HCT116 (cell line): ENCODE data around the gene UBE2D1. TPM values are rescaled to one million over a fixed set of nuclear protein-coding genes. Genes with fewer than 3 reads are reported as not detected.

Source experiments
- ATAC-seq: fragments of 200-7000 bp; cut with Tn5 transposase; 2 replicates; pipeline ENCODE4 v1.9.1; 2020; ENCODE audit warnings: mild to moderate bottlenecking, moderate library complexity
- BruUV-seq: library from RNA; stranded (reverse); fragments of 400-500 nt; replicated peaks from 2 replicates; lab custom pipeline; 2021; lab: Mats Ljungman, UMichigan
- CTCF ChIA-PET: fragments of 300-600 bp; sonication (Branson Sonifier 250); formaldehyde crosslinking; loops from one replicate; lab custom pipeline; 2021; ENCODE audit warnings: antibody characterized with exemption; lab: Charles Lee
- POLR2A ChIA-PET: fragments of 300-600, 350-600 bp; sonication (Branson Sonifier 250); formaldehyde crosslinking; loops from one replicate; lab custom pipeline; 2021; ENCODE audit warnings: antibody characterized with exemption; lab: Charles Lee
- RAD21 ChIA-PET, 2 experiments: fragments of 300-600 bp; sonication (Branson Sonifier 250); formaldehyde crosslinking; loops; one replicate each; lab custom pipeline; 2023; ENCODE audit warnings: low total read pairs in 2 of 2; ENCODE audit not compliant: uncharacterized antibody in 2 of 2, unreplicated experiment in 2 of 2, low non-redundant PET in 1 of 2; lab: Charles Lee
- DNase-seq: peaks from one replicate; pipeline ENCODE4 v3.0.0-alpha.2; 2010; ENCODE audit warnings: low read depth, low spot score
- H2AFZ ChIP-seq: fragments of 200-600 bp; shearing (Covaris generic), sonication (generic); 2 replicates; pipeline ENCODE4 v1.6.1; 2017; ENCODE audit warnings: low read depth, mixed run types, mixed read lengths, antibody characterized with exemption, low read length; ENCODE audit not compliant: poor library complexity, severe bottlenecking
- H3K27ac ChIP-seq: 2 replicates; pipeline ENCODE4 v1.5.1; 2012; ENCODE audit warnings: low read depth, low read length
- H3K27me3 ChIP-seq: fragments of 200-600 bp; sonication (generic); 2 replicates; pipeline ENCODE4 v1.6.1; 2016; ENCODE audit warnings: mixed run types, low read length, mixed read lengths; ENCODE audit not compliant: insufficient read depth
- H3K36me3 ChIP-seq, 2 experiments: fragments of 200-500 bp in 1 of 2; fragments of 200-600 bp in 1 of 2; sonication (Bioruptor generic) in 1 of 2; sonication (generic) in 1 of 2; 2 replicates each; pipeline versions ENCODE4 v1.5.1 to v1.6.1; 2014 to 2016; ENCODE audit warnings: low read length in 2 of 2, inconsistent platforms in 1 of 2, mixed read lengths in 1 of 2, mixed run types in 1 of 2; ENCODE audit not compliant: insufficient read depth in 2 of 2, control insufficient read depth in 1 of 2
- H3K4me1 ChIP-seq, 2 experiments: fragments of 200-600 bp in 1 of 2; sonication (generic) in 1 of 2; 2 replicates each; pipeline versions ENCODE4 v1.5.1 to v1.6.1; 2012 to 2017; ENCODE audit warnings: low read length in 2 of 2, inconsistent platforms in 1 of 2, mild to moderate bottlenecking in 1 of 2, mixed read lengths in 1 of 2, mixed run types in 1 of 2, moderate library complexity in 1 of 2; ENCODE audit not compliant: insufficient read depth in 2 of 2, control insufficient read depth in 1 of 2
- H3K4me2 ChIP-seq: fragments of 200-600 bp; sonication (generic); 2 replicates; pipeline ENCODE4 v1.6.1; 2017; ENCODE audit warnings: mixed run types, low read length, mixed read lengths
- H3K4me3 ChIP-seq, 2 experiments: fragments of 200-600 bp in 1 of 2; sonication (generic) in 1 of 2; replicated peaks in 1 of 2; 2 replicates each; pipeline ENCODE4 v1.5.1; 2011 to 2016; ENCODE audit warnings: low read length in 2 of 2, control low read depth in 1 of 2, low read depth in 1 of 2, mild to moderate bottlenecking in 1 of 2, mixed read lengths in 1 of 2, mixed run types in 1 of 2
- H3K79me2 ChIP-seq: fragments of 200-600 bp; sonication (generic); 2 replicates; pipeline ENCODE4 v1.6.1; 2017; ENCODE audit warnings: mild to moderate bottlenecking, mixed run types, low read length, moderate library complexity, mixed read lengths; ENCODE audit not compliant: insufficient read depth
- H3K9ac ChIP-seq: fragments of 200-600 bp; sonication (generic); 2 replicates; pipeline ENCODE4 v1.6.1; 2016; ENCODE audit warnings: low read length, mixed read lengths
- H3K9me2 ChIP-seq: fragments of 200-600 bp; sonication (generic), shearing (Covaris generic); 2 replicates; pipeline ENCODE4 v1.6.1; 2017; ENCODE audit warnings: mixed run types, mild to moderate bottlenecking, moderate library complexity; ENCODE audit not compliant: insufficient read depth
- H3K9me3 ChIP-seq, 2 experiments: fragments of 200-500 bp in 1 of 2; fragments of 200-600 bp in 1 of 2; sonication (Bioruptor generic) in 1 of 2; sonication (generic) in 1 of 2; 2 replicates each; pipeline ENCODE4 v1.6.1; 2014 to 2017; ENCODE audit warnings: low read length in 2 of 2, mixed read lengths in 2 of 2, inconsistent platforms in 1 of 2, low read depth in 1 of 2, mild to moderate bottlenecking in 1 of 2, mixed run types in 1 of 2, moderate library complexity in 1 of 2; ENCODE audit not compliant: control insufficient read depth in 1 of 2, insufficient read depth in 1 of 2
- H4K20me1 ChIP-seq: fragments of 200-600 bp; sonication (generic), shearing (Covaris generic); 2 replicates; pipeline ENCODE4 v1.6.1; 2017; ENCODE audit warnings: mixed run types, mild to moderate bottlenecking, moderate library complexity; ENCODE audit not compliant: insufficient read depth
- FOSL1 ChIP-seq: IDR thresholded peaks from 2 replicates; pipeline ENCODE4 v1.6.1; 2012; ENCODE audit warnings: low read depth
- JUND ChIP-seq: IDR thresholded peaks from 2 replicates; pipeline ENCODE4 v1.6.1; 2012
- POLR2A ChIP-seq: IDR thresholded peaks from 2 replicates; pipeline ENCODE4 v1.7.0; 2011; ENCODE audit warnings: borderline replicate concordance; ENCODE audit not compliant: insufficient read depth, insufficient read length; ENCODE audit errors: extremely low read depth
- SIN3A ChIP-seq: IDR thresholded peaks from 2 replicates; pipeline ENCODE4 v1.6.1; 2012; ENCODE audit warnings: low read depth
- TCF7L2 ChIP-seq: IDR thresholded peaks from 2 replicates; pipeline ENCODE4 v1.7.0; 2011; ENCODE audit warnings: borderline replicate concordance, inconsistent platforms; ENCODE audit not compliant: insufficient read depth, insufficient read length; ENCODE audit errors: extremely low read depth
- ZNF274 ChIP-seq: fragments of 200-500 bp; sonication (Bioruptor generic); IDR thresholded peaks from 2 replicates; pipeline ENCODE4 v1.6.1; 2014; ENCODE audit warnings: mild to moderate bottlenecking, low read depth, low read length, inconsistent platforms
- intact Hi-C: fragments of 100-400 bp; cut with micrococcal nuclease; formaldehyde crosslinking; loops from 2 replicates; pipeline ENCODE4 v1.10.0; 2022
- total RNA-seq: library from RNA; stranded (reverse); gene quantifications from one replicate; pipeline ENCODE4 v1.2.1, GENCODE V29; 2021; ENCODE audit not compliant: unreplicated experiment
- TF ChIP-seq, protein P1 (sequence below): IDR thresholded peaks from 2 replicates; pipeline ENCODE4 v1.6.1; 2011; ENCODE audit warnings: mild to moderate bottlenecking, low read length, moderate library complexity; ENCODE audit not compliant: insufficient replicate concordance; ENCODE audit errors: extremely low read depth
- TF ChIP-seq, protein P2 (sequence below), 3 experiments: fragments of 200-600 bp in 1 of 3; sonication (generic) in 1 of 3; IDR thresholded peaks in 2 of 3; conservative IDR thresholded peaks in 1 of 3; 2 replicates each; pipeline ENCODE4 v1.5.1; 2012 to 2017; ENCODE audit warnings: low read depth in 2 of 3, low read length in 2 of 3, antibody characterized with exemption in 1 of 3, borderline replicate concordance in 1 of 3, control low read depth in 1 of 3, mild to moderate bottlenecking in 1 of 3, mixed read lengths in 1 of 3, mixed run types in 1 of 3, moderate library complexity in 1 of 3; ENCODE audit not compliant: insufficient read depth in 1 of 3
- TF ChIP-seq, protein P3 (sequence below): IDR thresholded peaks from 2 replicates; pipeline ENCODE4 v1.6.1; 2012

Gene UBE2D1
- total RNA-seq, 1 experiment from 2014 or later = 15.5 TPM

DNA sequence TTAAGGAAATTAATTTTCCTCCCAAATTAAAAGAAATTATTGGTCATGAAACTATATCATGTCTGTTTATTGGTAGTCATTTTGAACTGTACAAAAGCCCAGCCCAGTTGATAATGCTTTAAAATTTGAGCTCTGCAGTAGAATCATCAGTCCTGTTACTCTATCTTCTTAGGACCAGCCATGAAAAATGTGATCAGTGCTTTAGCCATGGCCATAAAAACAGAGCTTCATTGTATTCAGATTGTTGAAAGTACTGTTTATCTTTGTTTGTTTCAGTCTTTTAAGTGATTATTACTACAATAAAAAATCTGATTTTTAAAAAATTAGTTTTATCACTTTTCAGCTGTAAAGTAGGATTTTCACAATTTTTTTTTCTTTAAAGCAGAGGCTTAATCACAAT is 36.7 kb downstream of the UBE2D1 start:
- ATAC-seq (no peak), DNase-seq (no peak)
- Histone ChIP-seq H3K4me3 (no peak overlapping the region), H3K9ac (no peak overlapping the region), H3K27ac (no peak overlapping the region), H3K79me2 (no peaks in the 10 kb centered on the region), H3K27me3 (no peaks in the 10 kb centered on the region), H4K20me1 (no peaks in the 10 kb centered on the region), H3K9me3 (no peaks in the 10 kb centered on the region), H3K9me2 (no peaks in the 10 kb centered on the region), H2AFZ (no peak overlapping the region), H3K36me3 (no peaks in the 10 kb centered on the region), H3K4me1 (peaks cover 0 to 6% of the 10 kb centered on the region in 2 experiments; a peak in 1 of 4 replicates), H3K4me2 (no peak overlapping the region)
- intact Hi-C loops = no loop called here
- POLR2A ChIA-PET = no interaction called here
- RAD21 ChIA-PET = no interaction called here
- TF ChIP-seq FOSL1 (no peak), ZNF274 (no peak), JUND (no peak), SIN3A (no peak), POLR2A (no peak), TCF7L2 (no peak)
- TF ChIP-seq, protein P1, sequence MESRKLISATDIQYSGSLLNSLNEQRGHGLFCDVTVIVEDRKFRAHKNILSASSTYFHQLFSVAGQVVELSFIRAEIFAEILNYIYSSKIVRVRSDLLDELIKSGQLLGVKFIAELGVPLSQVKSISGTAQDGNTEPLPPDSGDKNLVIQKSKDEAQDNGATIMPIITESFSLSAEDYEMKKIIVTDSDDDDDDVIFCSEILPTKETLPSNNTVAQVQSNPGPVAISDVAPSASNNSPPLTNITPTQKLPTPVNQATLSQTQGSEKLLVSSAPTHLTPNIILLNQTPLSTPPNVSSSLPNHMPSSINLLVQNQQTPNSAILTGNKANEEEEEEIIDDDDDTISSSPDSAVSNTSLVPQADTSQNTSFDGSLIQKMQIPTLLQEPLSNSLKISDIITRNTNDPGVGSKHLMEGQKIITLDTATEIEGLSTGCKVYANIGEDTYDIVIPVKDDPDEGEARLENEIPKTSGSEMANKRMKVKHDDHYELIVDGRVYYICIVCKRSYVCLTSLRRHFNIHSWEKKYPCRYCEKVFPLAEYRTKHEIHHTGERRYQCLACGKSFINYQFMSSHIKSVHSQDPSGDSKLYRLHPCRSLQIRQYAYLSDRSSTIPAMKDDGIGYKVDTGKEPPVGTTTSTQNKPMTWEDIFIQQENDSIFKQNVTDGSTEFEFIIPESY = no peak
- TF ChIP-seq, protein P2, sequence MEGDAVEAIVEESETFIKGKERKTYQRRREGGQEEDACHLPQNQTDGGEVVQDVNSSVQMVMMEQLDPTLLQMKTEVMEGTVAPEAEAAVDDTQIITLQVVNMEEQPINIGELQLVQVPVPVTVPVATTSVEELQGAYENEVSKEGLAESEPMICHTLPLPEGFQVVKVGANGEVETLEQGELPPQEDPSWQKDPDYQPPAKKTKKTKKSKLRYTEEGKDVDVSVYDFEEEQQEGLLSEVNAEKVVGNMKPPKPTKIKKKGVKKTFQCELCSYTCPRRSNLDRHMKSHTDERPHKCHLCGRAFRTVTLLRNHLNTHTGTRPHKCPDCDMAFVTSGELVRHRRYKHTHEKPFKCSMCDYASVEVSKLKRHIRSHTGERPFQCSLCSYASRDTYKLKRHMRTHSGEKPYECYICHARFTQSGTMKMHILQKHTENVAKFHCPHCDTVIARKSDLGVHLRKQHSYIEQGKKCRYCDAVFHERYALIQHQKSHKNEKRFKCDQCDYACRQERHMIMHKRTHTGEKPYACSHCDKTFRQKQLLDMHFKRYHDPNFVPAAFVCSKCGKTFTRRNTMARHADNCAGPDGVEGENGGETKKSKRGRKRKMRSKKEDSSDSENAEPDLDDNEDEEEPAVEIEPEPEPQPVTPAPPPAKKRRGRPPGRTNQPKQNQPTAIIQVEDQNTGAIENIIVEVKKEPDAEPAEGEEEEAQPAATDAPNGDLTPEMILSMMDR (IDR thresholded peaks at IDR 0.05 in 2 of 3, conservative IDR thresholded peaks at IDR 0.05 in 1 of 3; ENCODE audit: borderline replicate concordance in 1 of 3, insufficient read depth in 1 of 3, low read depth in 2 of 3, low read length in 2 of 3) = no peak
- TF ChIP-seq, protein P3, sequence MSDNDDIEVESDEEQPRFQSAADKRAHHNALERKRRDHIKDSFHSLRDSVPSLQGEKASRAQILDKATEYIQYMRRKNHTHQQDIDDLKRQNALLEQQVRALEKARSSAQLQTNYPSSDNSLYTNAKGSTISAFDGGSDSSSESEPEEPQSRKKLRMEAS = no peak
- no TSS peak for BruUV-seq
- CTCF ChIA-PET = no interaction called here
